Panc1 (cell line): Measurements from ENCODE around the gene RMND5A. TPM values are rescaled to one million over a fixed set of nuclear protein-coding genes. Genes with fewer than 3 reads are reported as not detected.

Experiments used
- ATAC-seq: fragments of 200-7000 bp; cut with Tn5 transposase; 2 replicates; pipeline ENCODE4 v1.9.1; 2020; ENCODE audit warnings: mild to moderate bottlenecking, moderate library complexity
- BruUV-seq: library from RNA; stranded (reverse); fragments of 400-500 nt; replicated peaks from 2 replicates; lab custom pipeline; 2021; lab: Mats Ljungman, UMichigan
- CTCF ChIA-PET: fragments of 300-600 bp; sonication (Branson Sonifier 250); formaldehyde crosslinking; loops from one replicate; lab custom pipeline; 2022; ENCODE audit warnings: antibody characterized with exemption; lab: Charles Lee
- POLR2A ChIA-PET: fragments of 300-600 bp; sonication (Branson Sonifier 250); formaldehyde crosslinking; loops from one replicate; lab custom pipeline; 2022; ENCODE audit warnings: antibody characterized with exemption; lab: Charles Lee
- DNase-seq: peaks from one replicate; pipeline ENCODE4 v3.0.0-alpha.2; 2010; ENCODE audit warnings: low read depth, low spot score
- H3K27ac ChIP-seq: 2 replicates; pipeline ENCODE4 v1.5.1; 2011; ENCODE audit warnings: mild to moderate bottlenecking, low read length, inconsistent platforms
- H3K27me3 ChIP-seq: fragments of 200-500 bp; sonication (Bioruptor generic); 2 replicates; pipeline ENCODE4 v1.6.0; 2014; ENCODE audit warnings: low read length, inconsistent platforms; ENCODE audit not compliant: control insufficient read depth, insufficient read depth
- H3K36me3 ChIP-seq: fragments of 200-500 bp; sonication (Bioruptor generic); 2 replicates; pipeline ENCODE4 v1.5.1; 2014; ENCODE audit warnings: inconsistent platforms, mild to moderate bottlenecking, low read length, moderate library complexity; ENCODE audit not compliant: control insufficient read depth, insufficient read depth
- H3K4me1 ChIP-seq: 2 replicates; pipeline ENCODE4 v1.5.1; 2011; ENCODE audit warnings: inconsistent platforms, mild to moderate bottlenecking, low read length, moderate library complexity; ENCODE audit not compliant: control insufficient read depth, insufficient read depth
- H3K4me3 ChIP-seq, 2 experiments: 2 replicates each; pipeline ENCODE4 v1.5.1; 2011 to 2012; ENCODE audit warnings: low read depth in 2 of 2, low read length in 2 of 2, mild to moderate bottlenecking in 2 of 2, inconsistent platforms in 1 of 2, moderate library complexity in 1 of 2
- H3K9me3 ChIP-seq: fragments of 200-500 bp; sonication (Bioruptor generic); 2 replicates; pipeline ENCODE4 v1.5.1; 2014; ENCODE audit warnings: low read depth, mild to moderate bottlenecking, inconsistent platforms, low read length, moderate library complexity; ENCODE audit not compliant: control insufficient read depth, insufficient read depth
- SIN3A ChIP-seq: IDR thresholded peaks from 2 replicates; pipeline ENCODE4 v1.6.1; 2012; ENCODE audit warnings: low read depth, mild to moderate bottlenecking, low read length, moderate library complexity, borderline replicate concordance; ENCODE audit not compliant: insufficient read depth
- in situ Hi-C: cut with HindIII; loops from 2 replicates; pipeline ENCODE4 v1.10.0; 2016; ENCODE audit warnings: low sequenced_read_pairs, low pct_unique_long_range_greater_than_20kb
- intact Hi-C: fragments of 100-400 bp; cut with micrococcal nuclease; formaldehyde crosslinking; loops from one replicate; pipeline ENCODE4 v1.10.0; 2022; ENCODE audit not compliant: unreplicated experiment
- total RNA-seq: library from RNA; stranded (reverse); gene quantifications from one replicate; pipeline ENCODE4 v1.2.1, GENCODE V29; 2021; ENCODE audit not compliant: unreplicated experiment

RMND5A gene
- total RNA-seq, 1 experiment from 2014 or later: 42.8 TPM

DNA sequence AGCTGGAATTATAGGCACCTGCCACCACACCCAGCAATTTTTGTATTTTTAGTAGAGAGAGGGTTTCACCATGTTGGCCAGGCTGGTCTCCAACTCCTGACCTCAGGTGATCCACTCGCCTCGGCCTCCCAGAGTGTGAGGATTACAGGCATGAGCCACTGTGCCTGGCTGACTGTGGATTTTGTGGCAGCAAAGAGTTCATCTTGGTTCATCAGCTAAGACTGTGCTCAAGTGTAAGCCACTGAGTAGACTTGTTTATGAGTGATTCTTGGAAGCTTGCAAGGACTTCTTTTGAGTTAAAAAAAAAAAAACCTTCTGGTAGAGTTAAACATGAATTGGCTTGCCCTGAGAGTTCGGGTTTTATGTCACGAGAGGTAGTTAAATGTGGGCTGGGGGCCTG is 106.9 kb downstream of the RMND5A start:
- in situ Hi-C loops (no loop called here), intact Hi-C loops (no loop called here)
- BruUV-seq: no TSS peak
- H3K4me3 ChIP-seq: no peak overlapping the region
- no peak overlapping the region for H3K27ac ChIP-seq
- no peaks in the 10 kb centered on the region for H3K27me3 ChIP-seq
- POLR2A ChIA-PET: interaction anchor here (0.7 kb wide), 1 partner anchor 382 kb away, joined by 5 read pairs; no protein-coding TSS in a partner anchor
- ATAC-seq (no peak), DNase-seq (no peak)
- CTCF ChIA-PET: no interaction called here
- TF ChIP-seq SIN3A: no peak
- no peaks in the 10 kb centered on the region for H3K4me1 ChIP-seq
- H3K9me3 ChIP-seq: peaks cover 6% of the 10 kb centered on the region; the same call in 1 of the 2 replicates
- H3K36me3 ChIP-seq: no peaks in the 10 kb centered on the region

Other genes with a start within 250 kb of the RMND5A start
- gene CHMP3, start 156.8 kb upstream of the RMND5A start, total RNA-seq: 129 TPM
- gene RNF103, start 96.4 kb upstream of the RMND5A start, total RNA-seq: 37.6 TPM
- 0.41 TPM for gene CD8A, start 70.6 kb downstream of the RMND5A start, total RNA-seq
- not detected for gene CD8B, start 141.6 kb downstream of the RMND5A start, total RNA-seq
- 1.1 TPM for gene RGPD1, start 221.8 kb downstream of the RMND5A start, total RNA-seq